HS-5 (cell line): ENCODE data around the gene ABCG2.

Experiments
- DNase-seq: peaks from one replicate; pipeline ENCODE4 v3.0.0-alpha.2; 2012; ENCODE audit warnings: low read depth

Gene ABCG2

DNA sequence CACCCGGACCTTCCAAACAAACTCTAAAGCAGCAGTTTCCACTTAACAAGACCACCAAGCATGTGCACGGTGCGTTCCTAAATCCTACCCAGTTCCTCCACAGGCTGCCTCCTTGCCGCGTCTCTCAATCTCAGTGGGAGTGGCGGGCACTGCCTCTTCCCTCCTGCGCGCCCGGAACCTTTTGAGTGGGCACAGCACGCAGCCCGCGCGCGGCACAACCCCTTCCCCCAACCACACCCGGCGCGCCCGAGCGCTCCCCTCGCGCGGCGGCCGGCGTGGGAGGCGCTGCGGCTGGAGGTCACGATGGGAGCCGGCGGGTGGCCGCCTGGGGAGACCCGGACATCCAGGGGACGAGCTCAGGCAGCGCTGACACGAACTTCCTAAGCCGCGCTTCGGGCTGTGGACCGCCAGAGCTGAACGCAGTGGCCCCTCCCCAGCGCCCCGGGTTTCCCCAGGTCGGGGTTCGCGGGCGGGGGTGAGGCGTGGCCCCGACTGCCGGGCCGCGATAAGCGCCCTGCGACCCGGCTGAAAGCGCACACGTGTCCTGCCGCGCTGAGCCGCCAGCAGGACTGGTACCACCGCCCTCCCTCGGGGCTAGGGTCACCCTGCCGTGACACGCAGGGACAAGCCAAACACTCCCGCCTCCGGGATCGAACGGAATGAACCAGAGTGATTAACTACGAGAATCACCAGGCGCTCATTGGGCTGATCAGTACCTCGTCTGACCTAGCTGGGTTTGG is at the start of gene ABCG2:
TSS of gene ABCG2 (minus strand) at position 151 of the 740 bp plus-strand sequence. CDS start 18,644 bp downstream, outside the sequence.
- no peak for DNase-seq

- DNase-seq = no peak
These were observed 49.7 kb upstream of the ABCG2 start for GRCh38 chr4:88208156-88208555.

GRCh38 chr4:88207171-88207570 is 48.7 kb upstream of the ABCG2 start:
- no peak for DNase-seq

DNA sequence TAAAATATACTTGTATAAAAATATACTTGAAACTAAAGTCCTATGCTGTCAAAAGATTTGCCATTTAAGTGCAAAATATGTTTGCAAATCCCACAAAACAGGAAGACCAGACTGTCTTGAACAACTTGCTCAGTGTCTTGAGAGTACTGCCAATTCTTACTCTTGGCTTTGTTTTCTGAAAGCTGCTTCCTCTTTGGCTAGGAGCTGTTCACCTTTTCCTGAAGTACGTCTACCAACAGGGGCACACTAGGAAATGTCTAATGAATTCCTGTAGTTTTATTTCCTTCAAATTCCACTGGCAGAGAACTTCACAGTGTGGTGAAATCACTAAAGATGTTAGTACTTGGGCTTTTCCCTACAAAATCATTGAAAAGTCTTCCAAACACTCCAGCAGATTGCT is 46.4 kb upstream of the ABCG2 start:
- DNase-seq = no peak

GRCh38 chr4:88202443-88202842 is 44.0 kb upstream of the ABCG2 start:
- no peak for DNase-seq

DNA sequence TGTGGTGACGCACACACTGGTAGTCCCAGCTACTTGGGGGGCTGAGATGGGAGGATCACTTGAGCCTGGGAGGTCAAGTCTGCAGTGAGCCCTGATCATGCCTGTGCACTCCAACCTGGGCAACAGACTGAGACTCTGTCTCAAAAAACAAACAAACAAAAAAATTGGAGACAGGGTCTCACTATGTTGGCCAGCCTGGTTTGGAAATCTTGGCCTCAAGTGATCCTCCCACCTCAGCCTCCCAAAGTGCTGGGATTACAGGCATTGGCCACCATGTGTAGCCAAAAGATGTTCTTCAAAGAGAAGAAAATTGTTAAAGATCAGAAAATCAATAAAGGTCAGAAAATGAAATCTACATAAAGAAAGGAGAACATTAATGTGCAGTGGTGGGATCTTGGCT is 41.7 kb upstream of the ABCG2 start:
- no peak for DNase-seq

DNA sequence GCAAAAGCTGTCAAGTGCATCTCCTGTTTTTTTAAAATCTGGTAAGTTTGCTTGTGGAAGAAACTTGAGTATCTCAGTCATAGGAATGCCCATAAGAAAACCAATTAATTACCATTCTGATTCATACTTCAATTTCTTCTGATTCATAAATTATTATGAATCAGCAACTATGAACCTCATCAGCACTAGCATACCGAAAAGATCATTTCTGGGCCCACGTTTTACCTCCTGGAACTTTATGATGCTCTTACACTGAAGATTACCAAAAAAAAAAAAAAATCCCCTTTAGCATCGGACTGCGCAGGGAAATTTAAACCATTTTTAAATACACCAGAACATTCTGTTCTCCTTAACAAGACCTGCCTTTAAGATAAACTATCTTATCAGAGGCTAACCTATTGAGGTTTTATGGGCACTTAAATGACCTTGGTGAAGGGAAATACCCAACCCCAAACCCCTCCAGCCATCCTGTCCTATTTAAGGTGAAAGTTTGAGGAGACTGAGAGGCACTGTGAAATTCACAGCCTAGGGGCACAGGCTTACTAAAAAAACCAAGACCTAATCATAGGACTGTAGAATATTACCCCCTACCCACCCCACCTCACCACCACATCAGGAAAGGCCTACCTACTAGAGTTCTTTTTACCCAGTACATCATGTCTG is 38.2 kb upstream of the ABCG2 start:
- DNase-seq = no peak

- DNase-seq = no peak
These were observed 37.5 kb upstream of the ABCG2 start for GRCh38 chr4:88196013-88196365.

DNA sequence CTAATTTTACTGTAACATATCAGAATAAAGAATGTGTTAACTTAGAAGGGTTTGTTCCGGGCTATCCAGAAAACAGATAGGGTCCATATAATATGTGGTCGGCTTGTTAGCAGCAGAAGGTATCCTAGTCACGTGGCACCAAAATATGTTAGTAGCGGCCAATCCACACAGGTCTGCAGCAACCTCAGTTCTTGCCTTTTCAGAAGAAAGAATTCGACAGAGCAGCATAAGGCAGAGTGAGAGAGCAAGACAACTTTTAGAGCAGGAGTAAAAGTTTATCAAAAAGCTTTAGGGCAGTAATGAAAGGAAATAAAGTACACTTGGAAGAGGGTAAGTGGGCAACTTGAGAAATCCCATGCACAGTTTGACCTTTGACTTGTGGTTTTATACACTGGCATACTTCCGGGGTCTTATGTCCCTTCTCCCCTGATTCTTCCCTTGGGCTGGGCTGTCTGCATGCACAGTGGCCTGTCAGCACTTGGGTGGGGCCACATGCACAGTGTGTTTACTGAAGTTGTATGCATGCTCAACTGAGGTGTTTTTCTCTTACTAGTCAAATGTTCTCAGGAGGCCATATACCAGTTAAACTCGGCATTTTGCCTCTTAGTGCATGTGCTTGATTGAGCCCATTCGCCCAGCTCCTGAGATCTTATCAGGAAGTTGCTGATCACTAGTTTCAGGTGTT is 37.0 kb upstream of the ABCG2 start:
- DNase-seq = no peak

DNA sequence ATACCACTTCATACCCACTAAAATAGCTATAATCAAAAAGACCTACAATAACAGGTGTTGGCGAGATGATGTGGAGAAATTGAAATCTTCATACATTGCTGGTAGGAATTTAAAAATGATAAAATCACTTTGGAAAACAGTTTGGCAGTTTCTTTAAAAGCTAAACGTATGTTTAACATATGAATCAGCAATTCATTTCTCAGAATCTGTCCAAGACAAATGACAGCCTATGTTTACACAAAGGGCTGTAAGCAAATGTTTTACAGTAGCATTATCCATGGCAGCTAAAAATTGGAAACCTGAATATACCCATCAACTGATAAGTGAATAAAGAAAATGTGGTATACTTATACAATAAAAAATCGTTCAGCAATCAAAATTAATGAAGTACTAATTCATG is 33.0 kb upstream of the ABCG2 start:
- DNase-seq = no peak

DNA sequence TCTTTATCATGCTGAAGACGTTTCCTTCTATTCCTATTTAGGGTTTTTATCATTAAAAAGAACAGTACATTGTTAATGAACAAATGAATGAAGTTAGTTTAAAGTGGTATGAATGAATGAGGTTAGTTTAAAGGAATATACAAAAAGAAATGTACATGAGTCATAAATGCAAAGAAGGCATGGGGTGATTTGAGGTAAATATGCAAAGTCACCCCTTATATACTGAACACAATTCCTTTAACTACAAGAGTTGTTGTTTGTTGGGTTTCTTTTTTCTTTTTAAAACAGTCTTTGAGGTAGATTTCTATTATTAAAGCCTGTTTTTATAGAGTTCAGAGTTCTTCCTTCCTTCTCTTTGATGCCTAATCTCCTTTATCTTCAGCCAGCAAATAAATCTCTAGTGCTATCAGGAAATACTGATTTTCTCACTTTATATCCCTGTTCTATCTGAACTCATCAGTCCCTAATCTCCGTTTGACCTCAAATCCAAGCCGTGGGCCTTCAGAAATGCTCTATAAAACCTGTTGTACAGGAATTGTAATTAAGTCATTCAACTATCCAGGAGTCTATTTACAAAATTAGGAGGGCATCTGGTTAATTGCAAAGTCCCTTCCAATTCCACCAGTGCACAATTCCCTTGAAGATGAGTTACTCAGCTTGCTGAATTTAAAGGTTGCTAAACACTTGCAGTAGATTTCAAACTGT is 31.6 kb upstream of the ABCG2 start:
- no peak for DNase-seq

DNA sequence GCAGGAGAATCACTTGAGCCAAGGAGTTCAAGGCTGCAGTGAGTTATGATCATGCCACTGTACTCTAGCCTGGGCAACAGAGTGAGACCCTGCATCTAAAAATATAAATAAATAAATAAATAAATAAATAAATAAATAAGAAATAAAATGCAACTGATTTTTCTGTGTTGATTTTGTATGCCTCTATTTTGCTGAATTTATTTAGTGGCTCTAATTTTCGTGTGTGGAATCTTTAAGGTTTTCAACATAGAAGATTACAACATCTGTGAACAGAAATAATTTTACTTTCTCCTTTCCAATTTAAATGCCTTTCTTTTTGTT is 30.9 kb upstream of the ABCG2 start:
- DNase-seq = no peak

DNA sequence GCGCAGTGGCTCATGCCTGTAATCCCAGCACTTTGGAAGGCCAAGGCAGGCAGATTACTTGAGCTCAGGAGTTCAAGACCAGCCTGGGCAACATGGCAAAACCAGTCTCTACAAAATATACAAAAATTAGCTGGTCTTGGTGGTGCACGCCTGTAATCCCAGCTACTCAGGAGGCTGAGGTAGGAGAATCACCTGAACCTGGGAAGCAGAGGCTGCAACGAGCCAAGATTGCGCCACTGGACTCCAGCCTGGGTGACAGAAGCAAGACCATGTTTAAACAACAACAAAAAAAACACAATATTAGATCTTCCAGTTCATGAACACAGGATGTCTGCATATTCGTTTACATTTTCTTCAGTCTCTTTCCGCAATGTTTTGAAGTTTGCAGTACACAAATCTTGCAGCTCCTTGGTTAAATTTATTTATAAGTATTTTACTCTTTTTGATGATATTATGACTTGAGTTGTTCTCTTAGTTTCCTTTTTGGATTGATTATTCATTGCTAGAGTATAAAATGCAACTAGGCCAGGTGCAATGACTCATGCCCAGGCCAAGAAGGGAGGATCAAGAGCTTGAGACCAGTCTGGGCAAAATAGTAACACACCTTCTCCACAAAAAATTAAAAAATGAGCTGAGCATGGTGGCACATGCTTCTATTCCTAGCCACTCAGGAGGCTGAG is 30.4 kb upstream of the ABCG2 start:
- no peak for DNase-seq

DNA sequence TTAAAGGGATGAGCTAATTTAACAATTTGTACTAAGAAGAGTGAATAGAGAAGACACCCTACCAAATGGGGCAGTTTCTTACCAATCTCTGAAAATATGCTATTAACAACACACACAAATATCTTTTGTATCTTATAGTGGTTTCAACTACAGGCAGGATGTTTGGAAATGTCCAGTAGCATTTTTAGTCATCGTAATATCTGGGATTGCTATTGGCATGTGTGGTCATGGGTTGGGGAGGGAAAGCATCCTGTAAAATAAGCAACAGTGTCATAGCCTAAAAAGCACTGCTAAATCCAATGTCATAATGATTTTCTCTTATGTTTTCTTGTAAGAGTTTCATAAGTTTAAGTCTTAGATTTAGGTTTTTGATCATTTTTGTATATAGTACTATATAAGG is 29.3 kb upstream of the ABCG2 start:
- no peak for DNase-seq

GRCh38 chr4:88185906-88186305 is 27.5 kb upstream of the ABCG2 start:
- DNase-seq = no peak

GRCh38 chr4:88179261-88179660 is 20.8 kb upstream of the ABCG2 start:
- DNase-seq = no peak

DNA sequence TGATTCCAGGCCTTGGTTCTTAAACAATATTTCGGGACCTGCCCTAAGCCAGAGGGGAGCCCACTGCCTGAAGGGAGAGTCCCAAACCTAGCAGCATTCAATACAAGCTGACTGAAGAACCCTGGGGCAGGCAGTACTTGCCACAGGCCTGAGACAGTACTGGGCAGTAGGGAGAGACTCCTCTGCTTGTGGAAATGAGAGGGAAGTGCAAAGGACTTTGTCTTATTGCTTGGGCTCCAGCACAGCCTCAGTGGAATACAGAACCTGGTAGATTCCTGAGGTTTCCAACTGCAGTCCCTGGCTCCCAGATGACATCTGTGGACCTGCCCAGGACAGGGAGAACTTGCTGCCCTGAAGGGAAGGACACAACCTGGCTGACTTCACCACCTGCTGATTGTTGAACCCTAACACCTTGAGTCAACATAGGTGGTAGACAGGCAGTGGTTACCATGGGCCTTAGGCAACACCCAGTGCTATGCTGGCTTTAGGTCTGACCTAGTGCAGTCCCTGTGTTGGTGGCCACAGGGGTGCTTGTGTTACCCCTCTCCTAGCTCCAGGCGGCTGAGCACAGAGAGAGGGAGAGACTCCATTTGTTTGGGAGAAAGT is 20.3 kb upstream of the ABCG2 start:
- no peak for DNase-seq

DNA sequence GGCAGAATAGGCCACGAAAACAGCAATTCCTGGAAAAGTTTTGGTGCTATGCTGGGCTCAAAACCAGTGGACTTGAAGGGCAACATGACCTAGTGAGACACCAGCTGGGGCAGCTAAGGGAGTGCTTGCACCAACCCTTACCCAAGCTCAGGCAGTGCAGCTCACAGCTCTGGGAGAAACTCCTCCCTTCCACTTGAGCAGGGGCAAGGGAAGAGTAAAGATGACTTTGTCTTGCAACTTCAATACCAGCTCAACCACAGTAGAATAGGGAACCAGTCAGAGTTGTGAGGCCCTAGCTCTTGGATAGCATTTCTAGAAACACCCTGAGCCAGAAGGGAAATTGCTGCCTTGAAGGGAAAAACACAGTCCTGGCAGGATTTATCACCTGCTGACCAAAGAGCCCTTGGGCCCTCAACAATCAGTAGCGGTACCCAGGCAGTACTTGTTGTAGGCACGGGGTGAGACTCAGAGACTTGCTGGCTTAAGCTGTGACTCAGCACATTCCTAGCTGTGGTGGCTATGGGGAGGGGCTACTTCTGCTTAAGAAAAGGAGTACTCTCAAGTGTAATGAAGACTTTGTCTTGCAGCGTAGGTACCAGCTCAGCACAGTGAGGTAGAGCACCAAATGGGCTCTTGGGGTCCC is 19.7 kb upstream of the ABCG2 start:
- DNase-seq = no peak

DNA sequence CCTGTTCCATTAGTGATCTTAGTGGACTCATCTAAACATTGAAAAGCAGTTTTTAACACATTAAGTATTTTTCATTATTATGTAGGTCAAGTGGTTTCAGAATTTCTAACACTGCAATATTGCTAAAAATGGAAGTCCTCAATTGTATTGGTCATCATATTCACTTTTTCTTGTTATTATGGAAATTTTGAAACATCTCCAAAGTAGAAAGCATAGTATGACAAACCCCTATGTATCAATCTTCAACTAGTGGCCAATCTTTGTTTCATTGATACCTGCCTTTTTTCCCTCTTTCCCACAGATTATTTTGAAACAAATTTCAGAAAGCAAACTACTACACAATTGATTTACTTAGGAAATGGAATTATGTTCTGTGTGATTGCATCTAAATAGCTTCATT is 14.5 kb upstream of the ABCG2 start:
- no peak for DNase-seq

- no peak for DNase-seq
These were observed 12.8 kb upstream of the ABCG2 start for GRCh38 chr4:88171206-88171605.

GRCh38 chr4:88169298-88169697 is 10.9 kb upstream of the ABCG2 start:
- DNase-seq = no peak
